ENCODE data around the gene DSC2.
"Not testable (repeated sequence)": the region's sequence is repeated elsewhere in the genome, so short reads cannot be mapped to it uniquely, and the experiment has no call there.

The DSC2 gene

GRCh38 chr18:31102025-31102684, at the start of gene DSC2:
Gene DSC2, minus strand, starts transcription at chr18:31102421. Its CDS starts 450 bp downstream, at chr18:31101971.
- FAIRE-seq = no peak

- FAIRE-seq = no peak
These were observed 47.1 kb upstream of the DSC2 start for GRCh38 chr18:31149351-31149750.

- FAIRE-seq = no peak
These were observed 46.4 kb upstream of the DSC2 start for GRCh38 chr18:31148600-31148999.

GRCh38 chr18:31146809-31147208, 44.6 kb upstream of the DSC2 start:
- no peak for FAIRE-seq

- no peak for FAIRE-seq
These were observed 40.8 kb upstream of the DSC2 start for GRCh38 chr18:31143025-31143424.

GRCh38 chr18:31138709-31139108, 36.5 kb upstream of the DSC2 start:
- FAIRE-seq = peak; percentile 62

GRCh38 chr18:31134988-31135529, 32.8 kb upstream of the DSC2 start:
- no peak for FAIRE-seq

- FAIRE-seq = no peak
These were observed 27.3 kb upstream of the DSC2 start for GRCh38 chr18:31129398-31130115.

GRCh38 chr18:31125878-31126277, 23.7 kb upstream of the DSC2 start:
- no peak for FAIRE-seq

GRCh38 chr18:31123125-31123524, 20.9 kb upstream of the DSC2 start:
- not testable (repeated sequence) for FAIRE-seq

GRCh38 chr18:31120594-31120993, 18.4 kb upstream of the DSC2 start:
- FAIRE-seq = no peak

- FAIRE-seq = no peak
These were observed 14.8 kb upstream of the DSC2 start for GRCh38 chr18:31116853-31117595.

- FAIRE-seq = no peak
These were observed 10.6 kb upstream of the DSC2 start for GRCh38 chr18:31112804-31113203.

- no peak for FAIRE-seq
These were observed 3.5 kb upstream of the DSC2 start for GRCh38 chr18:31105733-31106132.

- no peak for FAIRE-seq
These were observed 2.2 kb upstream of the DSC2 start for GRCh38 chr18:31104444-31104843.

GRCh38 chr18:31103423-31103822, 1.2 kb upstream of the DSC2 start:
- FAIRE-seq = no peak

- FAIRE-seq = no peak
These were observed 720 bp upstream of the DSC2 start for GRCh38 chr18:31102941-31103340.

GRCh38 chr18:31101183-31102024, 817 bp downstream of the DSC2 start:
- FAIRE-seq = no peak

- FAIRE-seq = no peak
These were observed 1.6 kb downstream of the DSC2 start for GRCh38 chr18:31100436-31101182.

GRCh38 chr18:31099450-31100230, 2.6 kb downstream of the DSC2 start:
- no peak for FAIRE-seq

- no peak for FAIRE-seq
These were observed 3.3 kb downstream of the DSC2 start for GRCh38 chr18:31098878-31099277.

All from G401.6 (cell line).